Prostate gland (tissue), 2 donors: ENCODE data around the gene DLG4. TPM values are rescaled to one million over a fixed set of nuclear protein-coding genes. Genes with fewer than 3 reads are reported as not detected.

Experiments
- DNase-seq: peaks from one replicate; pipeline ENCODE4 v3.0.0-alpha.2; 2019; ENCODE audit warnings: low spot score
- H3K27ac ChIP-seq, 2 donors: fragments of 200-600 bp; sonication (generic); 2 replicates each; pipeline ENCODE4 v1.5.1; 2017 to 2019
- H3K27me3 ChIP-seq: fragments of 200-600 bp; sonication (generic); replicated peaks from 2 replicates; pipeline ENCODE4 v1.5.1; 2019; ENCODE audit not compliant: insufficient read depth
- H3K36me3 ChIP-seq, 2 donors: fragments of 200-600 bp; sonication (generic); 1 replicate in 1 of 2; 2 replicates in 1 of 2; pipeline versions ENCODE4 v1.5.1 to v1.8.1; 2017 to 2019
- H3K4me1 ChIP-seq: fragments of 200-600 bp; sonication (generic); replicated peaks from 2 replicates; pipeline ENCODE4 v1.5.1; 2019
- H3K4me3 ChIP-seq, 2 donors: fragments of 200-600 bp; sonication (generic); 2 replicates each; pipeline ENCODE4 v1.5.1; 2017 to 2019
- H3K9me3 ChIP-seq: fragments of 200-600 bp; sonication (generic); 2 replicates; pipeline ENCODE4 v1.5.1; 2017
- CTCF ChIP-seq, 4 experiments: fragments of 200-600 bp in 2 of 4; fragments of 450-650 bp in 2 of 4; sonication (generic) in 2 of 4; IDR thresholded peaks; 1 replicate in 3 of 4; 2 replicates in 1 of 4; pipeline ENCODE4 v1.5.1; 2016 to 2019; ENCODE audit warnings: antibody characterized with exemption in 4 of 4, mild to moderate bottlenecking in 2 of 4, moderate library complexity in 2 of 4
- POLR2A ChIP-seq: fragments of 450-650 bp; IDR thresholded peaks from one replicate; pipeline ENCODE4 v1.6.1; 2016; ENCODE audit warnings: antibody characterized with exemption, mild to moderate bottlenecking
- POLR2AphosphoS5 ChIP-seq: sonication (generic); formaldehyde crosslinking; IDR thresholded peaks from one replicate; pipeline ENCODE4 v1.6.1; 2017; ENCODE audit warnings: antibody characterized with exemption
- WGBS: methylation state at CpG from one replicate; pipeline ENCODE4 v1.1.5; 2018; 5-methylcytosine and 5-hydroxymethylcytosine counted together
- intact Hi-C: fragments of 100-400 bp; cut with DNase I; formaldehyde crosslinking; loops from one replicate; pipeline ENCODE4 v1.14.2; 2022
- total RNA-seq, 2 donors: library from RNA; depleted of rRNA; stranded (reverse); fragments of >200 nt; gene quantifications; one replicate each; pipeline ENCODE4 v1.1.0, GENCODE V29; 2016

DLG4 gene
- total RNA-seq, 2 donors from 2014 or later, result 9.3 to 31.6 TPM

GRCh38 chr17:7259555-7259889 is 39.9 kb upstream of the DLG4 start:
- intact Hi-C loops, result no loop called here
- H3K4me1 ChIP-seq, result peaks cover 23% of the 10 kb centered on the region
- no peaks in the 10 kb centered on the region for H3K36me3 ChIP-seq
- H3K4me3 ChIP-seq, result no peak overlapping the region
- DNase-seq, result no peak
- peak overlapping the region; percentile 61 to 91 for H3K27ac ChIP-seq
- TF ChIP-seq POLR2A (no peak), CTCF (IDR thresholded peaks at IDR 0.05) (no peak), POLR2AphosphoS5 (no peak)
- WGBS, result 90% methylated on average over 6 of the region's 6 CpGs
- H3K9me3 ChIP-seq, result no peaks in the 10 kb centered on the region
- H3K27me3 ChIP-seq, result no peaks in the 10 kb centered on the region

- intact Hi-C loops, result no loop called here
These were observed 39.3 kb upstream of the DLG4 start for GRCh38 chr17:7258731-7259554.

GRCh38 chr17:7256766-7257456 is 37.3 kb upstream of the DLG4 start:
- Histone ChIP-seq H3K4me1 (peaks cover 8% of the 10 kb centered on the region), H3K27ac (no peak overlapping the region), H3K27me3 (no peaks in the 10 kb centered on the region), H3K9me3 (no peaks in the 10 kb centered on the region), H3K4me3 (no peak overlapping the region), H3K36me3 (no peaks in the 10 kb centered on the region)
- intact Hi-C loops, result no loop called here
- WGBS, result 89% methylated on average over 8 of the region's 8 CpGs
- TF ChIP-seq CTCF (IDR thresholded peaks at IDR 0.05), result no peak
- TF ChIP-seq POLR2A, result no peak
- TF ChIP-seq POLR2AphosphoS5, result no peak
- no peak for DNase-seq

More at GRCh38 chr17:7258731-7259554, 39.3 kb upstream of the DLG4 start:
- 62% methylated on average over 7 of the region's 7 CpGs for WGBS
- Histone ChIP-seq H3K4me1 (peaks cover 19% of the 10 kb centered on the region), H3K9me3 (no peaks in the 10 kb centered on the region), H3K4me3 (no peak overlapping the region), H3K27ac (peak overlapping the region; percentile 61 to 91), H3K27me3 (no peaks in the 10 kb centered on the region), H3K36me3 (no peaks in the 10 kb centered on the region)
- TF ChIP-seq POLR2AphosphoS5 (peak; percentile 85), POLR2A (peak; percentile 33), CTCF (IDR thresholded peaks at IDR 0.05) (no peak)
- peak; percentile 68 for DNase-seq

GRCh38 chr17:7254511-7254910 is 34.9 kb upstream of the DLG4 start:
- H3K4me1 ChIP-seq, result peaks cover 12% of the 10 kb centered on the region
- H3K36me3 ChIP-seq, result no peaks in the 10 kb centered on the region
- H3K4me3 ChIP-seq, result no peak overlapping the region
- WGBS, result 89% methylated on average over 4 of the region's 4 CpGs
- intact Hi-C loops, result no loop called here
- peak overlapping the region in 1 of 2 donors; percentile 63 for H3K27ac ChIP-seq
- TF ChIP-seq POLR2AphosphoS5, result no peak
- no peak for TF ChIP-seq CTCF (IDR thresholded peaks at IDR 0.05)
- TF ChIP-seq POLR2A, result no peak
- no peaks in the 10 kb centered on the region for H3K9me3 ChIP-seq
- no peak for DNase-seq
- H3K27me3 ChIP-seq, result no peaks in the 10 kb centered on the region
